ENCODE measurements around the gene RNH1. TPM values are rescaled to one million over a fixed set of nuclear protein-coding genes. Genes with fewer than 3 reads are reported as not detected.

Gene RNH1
- polyA plus RNA-seq, 1 of the 3 experiments (the other 2 are of a cell fraction), result 147 TPM

- TF ChIP-seq SIN3A (IDR thresholded peaks at IDR 0.05; ENCODE audit: borderline replicate concordance, low read depth, low read length), result no peak
- no peak for TF ChIP-seq MAX (IDR thresholded peaks at IDR 0.05; ENCODE audit: low read depth)
- TF ChIP-seq TEAD4 (IDR thresholded peaks at IDR 0.05; ENCODE audit: borderline replicate concordance, insufficient read depth), result no peak
- no peak for TF ChIP-seq FOSL2 (IDR thresholded peaks at IDR 0.05; ENCODE audit: borderline replicate concordance, low read depth)
- TF ChIP-seq ELF1 (IDR thresholded peaks at IDR 0.05), result no peak
These were observed 42.7 kb downstream of the RNH1 start (continued) for GRCh38 chr11:464316-464715.

- Histone ChIP-seq H3K4me2 (no peak overlapping the region), H2AFZ (ENCODE audit: low read depth) (no peak overlapping the region), H3K36me3 (replicated peaks in 1 of 2; ENCODE audit: control insufficient read depth in 1 of 2, insufficient read depth in 2 of 2, low read length in 1 of 2) (peaks cover 7 to 8% of the 10 kb centered on the region in 2 experiments), H4K20me1 (ENCODE audit: insufficient read depth) (peaks cover 3% of the 10 kb centered on the region; the same call in 1 of the 2 replicates), H3K27ac (ENCODE audit: low read depth in 2 of 2, low read length in 1 of 2) (no peak overlapping the region), H3K4me3 (ENCODE audit: low read depth in 2 of 2, low read length in 1 of 2) (no peak overlapping the region), H3K9ac (no peak overlapping the region), H3K9me3 (no peaks in the 10 kb centered on the region), H3K27me3 (ENCODE audit: insufficient read depth) (no peaks in the 10 kb centered on the region), H3K4me1 (ENCODE audit: control insufficient read depth in 1 of 2, insufficient read depth in 2 of 2, low read depth in 1 of 2, low read length in 1 of 2) (no peaks in the 10 kb centered on the region), H3K9me2 (no peaks in the 10 kb centered on the region), H3F3A (replicated peaks; ENCODE audit: insufficient read depth) (no peaks in the 10 kb centered on the region), H3K79me2 (ENCODE audit: insufficient read depth) (peaks cover 16% of the 10 kb centered on the region; the same call in 1 of the 2 replicates)
- WGBS (ENCODE audit: low lambda C conversion rate), result 99% methylated on average over 10 of the region's 16 CpGs
- ChIA-PET CTCF (interaction anchor here (1.5 kb wide), 1 partner anchor 14 kb away, joined by 8 read pairs; no protein-coding TSS in a partner anchor), POLR2A (no interaction called here)
- DNase-seq, result peak; percentile 17
- TF ChIP-seq FOXM1 (IDR thresholded peaks at IDR 0.05; ENCODE audit: low read depth) (no peak), ELF1 (IDR thresholded peaks at IDR 0.05) (no peak), NRF1 (IDR thresholded peaks at IDR 0.05; ENCODE audit: low read depth, low read length) (no peak), RXRA (IDR thresholded peaks at IDR 0.05; ENCODE audit: borderline replicate concordance, low read depth) (no peak), CHD2 (IDR thresholded peaks at IDR 0.05; ENCODE audit: low read length, partially characterized antibody) (no peak), GATA2 (CRISPR knock-in tag; IDR thresholded peaks at IDR 0.05) (no peak), TAF1 (IDR thresholded peaks at IDR 0.05; ENCODE audit: borderline replicate concordance, low read depth, low read length) (no peak), EP300 (IDR thresholded peaks at IDR 0.05; ENCODE audit: borderline replicate concordance in 1 of 2, low read depth in 1 of 2, low read length in 1 of 2) (no peak), MEF2A (IDR thresholded peaks at IDR 0.05; ENCODE audit: borderline replicate concordance, low read depth) (no peak), EZH2phosphoT487 (IDR thresholded peaks at IDR 0.05; ENCODE audit: borderline replicate concordance, low read depth) (no peak), JUND (IDR thresholded peaks at IDR 0.05) (no peak), POLR2AphosphoS5 (IDR thresholded peaks at IDR 0.05; ENCODE audit: low read depth, low read length) (no peak), TCF12 (IDR thresholded peaks at IDR 0.05) (no peak), GABPA (IDR thresholded peaks at IDR 0.05; ENCODE audit: low read depth) (no peak), RFX5 (IDR thresholded peaks at IDR 0.05; ENCODE audit: low read length) (no peak), RCOR1 (IDR thresholded peaks at IDR 0.05; ENCODE audit: low read length) (no peak), RAD21 (IDR thresholded peaks at IDR 0.05; ENCODE audit: low read length) (no peak), FOXJ3 (CRISPR knock-in tag; IDR thresholded peaks at IDR 0.05) (no peak), SIN3A (IDR thresholded peaks at IDR 0.05; ENCODE audit: borderline replicate concordance, low read depth, low read length) (no peak), USF1 (IDR thresholded peaks at IDR 0.05; ENCODE audit: borderline replicate concordance, low read depth) (no peak)
These were observed 44.7 kb downstream of the RNH1 start for GRCh38 chr11:462107-462890.

Measured in SK-N-SH (cell line).